Stimulated activated CD4-positive, alpha-beta T cell treated with anti-CD3 and anti-CD28 coated beads, Interleukin-2, amount 100 ng/mL, for 4 hours (primary cell): Measurements from ENCODE around the gene TTLL11.

Experiments used
- DNase-seq: peaks from one replicate; pipeline ENCODE4 v3.0.0-alpha.2; 2020; ENCODE audit warnings: low read depth

TTLL11 gene

DNA sequence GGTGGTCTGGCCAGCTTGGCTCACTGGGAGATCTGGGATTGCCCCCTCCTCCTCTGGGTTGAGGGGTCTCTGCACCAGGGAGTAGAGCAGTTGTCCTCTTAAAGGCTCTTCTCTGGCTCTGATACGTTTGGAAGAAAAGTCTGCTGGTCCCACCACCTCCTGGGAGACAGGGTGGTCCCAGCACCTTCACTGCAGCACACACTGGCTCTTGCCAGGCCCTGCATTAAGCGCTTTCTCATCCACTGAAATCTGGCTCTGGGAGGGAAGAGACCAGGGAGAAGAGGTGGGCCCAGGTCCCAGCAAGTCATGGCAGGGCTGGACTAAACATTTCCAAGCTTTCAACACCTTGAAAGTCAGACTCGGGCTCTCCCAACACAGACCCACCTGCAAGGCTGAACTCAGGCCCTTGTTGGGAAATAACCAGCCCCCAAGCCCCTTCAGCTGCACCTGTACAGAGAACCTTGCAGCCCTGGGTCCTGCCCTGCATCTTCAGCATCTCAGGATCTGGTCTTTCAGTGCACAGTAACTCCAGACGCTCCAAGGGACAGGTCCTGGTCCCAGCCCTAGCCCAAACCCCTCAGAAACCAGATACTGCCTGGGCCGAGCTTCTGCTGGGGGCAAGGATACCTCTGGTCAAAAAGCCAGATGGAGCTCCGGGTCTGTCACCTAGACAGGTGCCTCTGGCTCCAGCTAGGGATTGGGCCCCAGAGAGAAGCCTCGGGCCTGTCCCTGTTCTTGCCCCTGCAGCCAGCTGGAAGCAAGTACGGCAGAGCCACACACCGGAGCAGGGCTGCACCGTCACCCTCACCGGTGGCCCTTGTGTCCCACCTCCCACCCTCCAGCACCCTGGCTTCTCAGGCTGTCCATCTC is 307.2 kb downstream of the TTLL11 start:
- DNase-seq: no peak

DNA sequence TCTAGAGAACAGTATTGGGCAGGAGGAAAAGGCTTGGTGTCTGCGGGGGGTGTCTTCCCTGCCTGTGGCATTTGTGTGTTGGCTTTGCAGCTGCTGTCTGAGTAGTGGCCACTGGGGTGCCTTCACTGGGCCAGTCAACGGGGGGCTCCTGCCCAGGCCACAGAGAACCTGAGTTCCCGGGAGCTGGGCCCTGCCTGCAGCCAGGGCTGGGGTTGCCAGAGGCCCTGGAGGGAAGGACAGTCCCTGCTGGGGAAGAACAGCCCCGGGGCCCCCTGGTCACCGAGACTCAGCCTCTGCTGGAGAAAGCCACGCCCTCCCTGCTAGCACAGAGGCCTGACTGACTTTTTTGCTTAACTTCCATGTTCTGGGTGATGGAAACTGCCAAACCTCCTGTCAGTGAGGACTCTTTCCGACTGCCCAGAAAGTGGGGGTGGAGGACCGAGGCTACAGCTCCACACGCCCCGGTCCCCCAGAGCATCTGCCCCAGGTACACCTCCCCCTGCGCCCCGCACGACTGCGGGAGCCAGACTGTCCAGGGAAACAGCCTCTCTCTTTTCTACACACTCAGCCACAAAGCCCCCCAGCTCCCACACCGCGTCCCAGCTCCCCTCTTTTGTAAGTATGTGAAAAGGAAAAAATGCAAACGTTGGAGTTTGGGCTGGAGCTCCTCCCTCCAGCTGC is 308.2 kb downstream of the TTLL11 start:
- DNase-seq: no peak

DNA sequence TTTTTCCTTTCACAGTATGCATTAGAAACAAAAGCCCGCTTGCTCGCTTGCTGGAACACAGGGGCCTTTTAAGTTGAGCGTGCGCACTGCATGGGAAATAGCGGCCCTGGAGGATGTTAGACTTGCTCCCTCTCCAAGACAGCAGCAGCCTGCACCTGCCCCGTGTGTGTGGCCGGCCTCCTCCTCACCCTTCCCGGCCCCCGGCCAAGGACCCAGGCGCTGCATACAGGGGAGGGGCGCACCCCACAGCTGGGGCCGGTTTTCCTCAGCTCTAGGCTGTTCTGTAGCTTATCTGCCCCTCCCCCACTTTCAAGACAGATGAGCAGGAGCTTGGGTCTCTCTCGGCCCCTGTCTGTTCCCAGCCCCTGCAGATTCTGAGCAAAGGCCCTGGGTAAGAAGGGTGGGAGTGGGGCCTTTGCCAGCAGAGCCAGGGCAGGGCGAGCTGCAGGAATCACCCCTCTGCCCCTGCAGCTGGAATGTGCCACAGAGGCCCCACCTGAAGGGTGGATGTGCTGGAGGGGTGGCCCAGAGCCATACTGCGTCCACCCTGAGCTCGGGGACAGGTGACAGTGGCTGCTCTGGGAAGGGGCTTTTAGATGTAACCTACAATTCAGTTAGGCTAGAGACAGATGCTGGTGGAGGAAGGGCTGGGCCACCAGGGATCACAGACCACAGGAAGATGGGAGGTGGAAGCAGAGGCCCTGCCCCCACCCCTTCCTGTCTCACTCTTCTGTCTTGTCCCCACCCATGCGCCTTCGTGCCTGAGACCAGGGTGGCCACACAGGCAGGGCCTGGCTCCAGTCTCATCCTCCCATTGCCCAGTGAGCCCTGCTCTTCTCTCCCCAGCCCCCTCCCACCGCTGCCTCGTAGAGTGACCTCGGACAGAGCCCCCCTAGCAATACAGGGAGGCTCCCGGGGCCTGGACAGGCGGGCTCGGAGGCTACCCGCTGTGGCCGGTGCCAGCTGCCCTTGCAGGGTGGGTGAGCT is 309.3 kb downstream of the TTLL11 start:
- DNase-seq: no peak

DNA sequence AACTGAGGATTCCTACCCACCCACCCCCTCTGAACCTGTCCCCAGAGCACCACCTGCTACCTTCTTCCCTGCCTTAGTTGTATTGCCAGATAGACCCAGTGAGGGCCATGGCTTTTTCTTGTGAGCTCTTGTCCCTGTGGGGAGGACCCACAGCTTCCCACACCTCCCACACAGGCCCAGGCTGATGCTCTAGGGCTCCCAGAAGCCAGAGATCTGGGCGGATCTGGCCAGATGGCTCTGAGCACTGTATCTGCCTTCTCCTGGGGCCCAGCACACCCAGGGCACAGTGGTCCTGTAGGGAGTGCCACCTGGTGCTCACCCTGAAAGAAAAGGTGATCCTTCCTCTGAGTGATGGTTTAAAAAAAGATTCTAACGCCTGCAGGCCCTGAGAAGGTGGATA is 310.0 kb downstream of the TTLL11 start:
- no peak for DNase-seq

DNA sequence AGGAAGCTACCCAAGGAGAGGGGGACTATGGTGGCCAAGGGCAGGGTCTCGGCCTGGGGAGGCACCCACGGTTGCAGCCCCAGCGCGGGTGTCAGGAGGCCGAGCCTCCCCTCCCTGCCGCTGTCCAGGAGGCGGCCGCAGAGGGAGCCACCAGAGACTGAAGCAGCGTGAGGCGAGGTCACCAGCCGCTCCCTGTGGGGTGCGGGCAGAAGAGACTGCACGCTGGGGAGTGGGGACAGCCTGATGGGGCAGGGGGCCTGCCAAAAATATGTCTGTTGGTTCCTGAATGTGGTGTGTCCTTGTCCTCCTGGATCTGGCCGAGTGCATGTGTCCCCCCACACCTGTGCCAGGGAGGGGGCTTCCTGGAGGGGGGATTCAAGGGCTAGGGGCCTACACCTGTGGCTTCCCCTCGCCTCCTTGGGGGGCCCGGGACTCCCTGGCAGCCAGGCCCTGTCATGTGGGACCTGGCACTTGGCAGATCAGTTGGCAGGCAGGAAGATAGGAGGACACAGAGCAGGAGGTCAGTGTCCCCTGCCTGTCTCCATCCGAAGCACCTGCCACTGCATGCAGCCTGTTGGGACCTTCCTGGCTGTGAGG is 310.5 kb downstream of the TTLL11 start:
- no peak for DNase-seq

DNA sequence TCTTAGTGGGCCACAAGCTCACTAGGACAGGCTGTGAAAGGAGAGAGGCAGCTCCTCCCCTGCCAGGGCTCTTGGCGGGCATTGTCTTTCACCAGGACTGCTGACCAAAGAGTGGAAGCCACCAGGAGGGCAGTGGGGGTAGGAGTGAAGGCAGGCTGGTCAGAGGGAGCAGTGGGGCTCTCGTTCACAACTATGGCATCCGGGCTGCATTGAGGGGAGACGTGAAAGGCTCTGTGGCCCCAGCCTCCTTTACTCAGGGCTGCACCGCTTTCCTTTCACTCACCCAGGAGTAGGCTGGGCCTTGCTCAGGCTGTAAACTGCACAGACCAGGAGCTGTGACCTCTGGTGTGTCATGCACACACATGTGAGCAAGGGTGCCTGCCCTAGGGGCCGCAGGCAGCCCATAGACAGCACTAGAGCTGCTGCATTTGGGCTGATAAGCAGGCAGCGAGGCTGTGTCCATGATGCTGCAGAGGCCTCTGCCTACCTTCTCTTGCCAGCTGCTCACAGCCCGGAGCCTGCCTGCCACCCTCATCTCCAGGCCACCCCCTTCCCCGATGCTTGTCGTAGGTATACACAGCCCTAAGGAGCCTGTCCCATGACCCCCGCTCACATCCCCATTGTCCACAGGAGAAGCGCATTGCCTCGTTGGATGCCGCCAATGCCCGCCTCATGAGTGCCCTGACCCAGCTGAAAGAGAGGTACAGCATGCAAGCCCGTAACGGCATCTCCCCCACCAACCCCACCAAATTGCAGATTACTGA is 311.2 kb downstream of the TTLL11 start:
- no peak for DNase-seq

- no peak for DNase-seq
Observed at GRCh38 chr9:121781145-121781548, 312.0 kb downstream of the TTLL11 start.

- DNase-seq: no peak
Observed at GRCh38 chr9:121780177-121781040, 312.7 kb downstream of the TTLL11 start.

DNA sequence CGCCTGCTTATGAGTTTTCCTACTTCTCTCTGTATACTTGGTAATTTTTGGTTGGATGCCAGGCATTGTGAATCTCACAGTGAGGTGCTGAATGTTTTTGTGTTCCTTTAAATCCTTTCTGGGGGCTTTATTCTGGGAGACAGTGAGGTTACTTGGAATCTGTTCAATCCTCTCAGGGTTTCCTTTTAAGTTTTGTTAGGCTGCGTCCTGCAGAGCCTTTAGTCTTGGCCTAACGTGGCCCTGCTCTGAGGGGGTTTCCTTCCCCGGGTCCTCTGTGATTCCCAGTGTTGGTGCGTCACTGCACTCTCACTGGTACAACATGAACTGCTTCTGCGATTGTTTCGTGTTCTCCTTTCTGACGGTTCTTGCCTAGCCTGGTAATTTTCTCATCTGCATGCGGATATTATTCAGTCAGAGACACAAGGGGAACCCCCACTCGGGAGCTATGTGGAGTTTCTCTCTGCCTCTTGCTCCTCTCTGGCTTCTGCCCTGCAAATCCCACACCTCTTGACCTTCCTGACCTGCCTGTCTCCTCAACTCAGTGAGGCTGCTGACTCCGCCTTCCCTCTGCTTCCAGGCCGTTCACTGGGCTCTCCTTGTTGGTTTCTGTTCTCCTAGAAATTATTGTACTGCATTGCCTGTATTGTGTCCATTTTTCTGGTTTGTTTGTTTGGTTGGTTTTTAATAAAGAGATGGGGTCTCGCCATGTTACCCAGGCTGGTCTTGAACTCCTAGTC is 313.6 kb downstream of the TTLL11 start:
- no peak for DNase-seq

- no peak for DNase-seq
Observed at GRCh38 chr9:121778252-121779225, 314.6 kb downstream of the TTLL11 start.

DNA sequence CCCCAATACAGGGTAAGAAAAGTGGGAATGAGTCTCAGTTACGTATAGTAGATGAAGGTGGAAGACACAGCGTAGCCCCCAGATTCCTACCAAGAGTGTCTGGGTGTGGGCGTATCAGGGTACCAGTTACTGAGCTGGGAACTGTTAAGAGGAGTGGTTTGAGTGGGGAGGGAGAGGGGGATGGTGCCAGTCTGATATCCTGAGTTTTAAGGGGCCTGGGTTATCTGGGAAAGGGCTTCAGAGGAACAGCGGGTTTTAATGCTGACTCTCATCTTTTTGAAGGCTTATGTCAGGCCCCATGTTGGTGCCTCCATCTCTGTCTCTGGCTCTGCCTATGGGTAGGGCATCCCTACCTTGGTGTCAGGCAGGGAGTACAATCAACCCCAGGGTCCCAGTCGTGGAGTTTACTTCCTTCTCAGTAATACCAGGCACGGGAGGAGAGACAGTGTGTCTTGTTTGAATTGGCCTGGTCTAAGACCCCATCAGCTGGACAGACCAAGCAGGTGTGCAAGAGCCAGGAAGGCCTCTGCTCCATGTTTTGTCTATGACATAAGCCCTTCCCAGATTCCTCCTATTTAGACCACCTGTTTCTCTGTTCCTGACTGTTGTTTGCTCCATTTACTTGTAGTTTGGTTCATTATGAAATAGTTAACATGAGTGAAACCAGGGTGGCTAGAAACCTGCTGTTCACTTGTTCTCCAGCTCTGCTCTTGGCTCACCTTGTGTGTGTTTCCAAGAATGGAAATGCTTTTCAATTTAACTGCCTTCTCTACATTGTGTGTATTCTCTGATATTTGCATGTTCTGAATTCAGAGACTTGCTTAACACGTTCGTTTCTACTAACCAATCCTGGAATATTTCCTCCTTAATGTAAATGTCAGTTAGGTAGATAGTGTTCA is 316.1 kb downstream of the TTLL11 start:
- DNase-seq: no peak

- DNase-seq: no peak
Observed at GRCh38 chr9:121776001-121776738, 316.9 kb downstream of the TTLL11 start.

DNA sequence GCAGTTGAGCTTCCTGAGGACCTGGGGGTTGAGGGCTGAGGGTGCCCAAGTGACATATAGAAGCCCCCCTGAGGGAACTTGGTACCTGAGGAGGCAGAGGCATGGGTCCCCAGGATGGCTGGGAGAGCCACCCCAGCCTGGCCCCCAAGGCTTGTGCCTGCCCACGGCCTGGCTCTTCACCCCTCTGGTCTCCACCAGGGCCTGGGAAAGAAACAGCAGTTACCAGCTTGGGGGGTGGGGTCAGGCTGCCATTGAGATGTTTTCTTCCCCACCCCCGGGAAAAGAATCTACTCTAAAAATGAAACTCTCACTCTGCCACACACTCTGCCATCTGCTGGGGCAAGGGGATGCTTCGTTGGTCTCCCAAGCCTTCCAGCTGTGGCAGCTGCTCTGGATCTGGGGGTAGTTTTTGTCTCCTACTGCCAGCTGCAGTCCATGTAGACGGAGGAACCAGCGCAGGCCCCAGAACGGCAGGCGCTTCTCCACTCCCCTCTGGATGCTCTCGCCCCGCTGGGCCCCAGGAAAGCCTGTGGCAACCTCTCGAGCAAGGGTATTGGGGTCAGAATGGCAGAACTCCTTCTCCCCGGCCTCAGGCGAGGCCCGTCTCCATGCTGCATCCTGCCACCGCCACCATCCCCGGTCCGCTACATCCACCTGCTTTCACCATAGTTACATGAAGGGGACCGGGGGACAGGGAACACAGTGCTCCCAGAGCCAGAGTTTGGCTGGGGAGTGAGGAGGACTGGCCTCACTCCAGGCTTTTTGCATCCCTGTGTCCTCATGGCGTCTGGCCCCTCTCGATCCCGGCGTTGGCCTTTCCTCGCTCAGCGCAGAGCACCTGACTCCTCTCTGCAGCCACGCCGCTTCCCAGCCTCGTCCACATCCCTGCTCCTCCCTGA is 318.1 kb downstream of the TTLL11 start:
- DNase-seq: no peak

- no peak for DNase-seq
Observed at GRCh38 chr9:121773954-121774714, 319.0 kb downstream of the TTLL11 start.
